ENCODE measurements around the gene ACVR1B.

Gene ACVR1B

GRCh38 chr12:51985154-51985835, 33.8 kb downstream of the ACVR1B start:
- Histone ChIP-seq H3K4me1 (ENCODE audit: control insufficient read depth, insufficient read depth, low read length, poor library complexity, severe bottlenecking) (no peaks in the 10 kb centered on the region), H3K36me3 (ENCODE audit: control insufficient read depth, insufficient read depth, low read length) (peaks cover 84% of the 10 kb centered on the region), H3K4me3 (ENCODE audit: extremely low read depth, insufficient read depth, low read length, poor library complexity, severe bottlenecking) (no peak overlapping the region), H3K27ac (ENCODE audit: low read depth, low read length, severe bottlenecking) (no peak overlapping the region), H3K9me3 (ENCODE audit: control insufficient read depth, low read length) (no peaks in the 10 kb centered on the region)
- WGBS, 2 experiments (ENCODE audit: insufficient coverage in 2 of 2) = 89 to 90% methylated on average over 8 of the region's 9 CpGs

- H3K9me3 ChIP-seq (ENCODE audit: control insufficient read depth, low read length) = no peaks in the 10 kb centered on the region
- H3K4me3 ChIP-seq (ENCODE audit: extremely low read depth, insufficient read depth, low read length, poor library complexity, severe bottlenecking) = no peak overlapping the region
- peaks cover 77% of the 10 kb centered on the region for H3K36me3 ChIP-seq (ENCODE audit: control insufficient read depth, insufficient read depth, low read length)
- H3K4me1 ChIP-seq (ENCODE audit: control insufficient read depth, insufficient read depth, low read length, poor library complexity, severe bottlenecking) = no peaks in the 10 kb centered on the region
- 94 to 98% methylated on average over 4 to 7 of the region's 8 CpGs for WGBS, 2 experiments (ENCODE audit: insufficient coverage in 2 of 2)
- H3K27ac ChIP-seq (ENCODE audit: low read depth, low read length, severe bottlenecking) = no peak overlapping the region
Observed at GRCh38 chr12:51986834-51987233, 35.3 kb downstream of the ACVR1B start.

- H3K4me1 ChIP-seq (ENCODE audit: control insufficient read depth, insufficient read depth, low read length, poor library complexity, severe bottlenecking) = peaks cover 25% of the 10 kb centered on the region
Observed at GRCh38 chr12:51992246-51992645, 40.7 kb downstream of the ACVR1B start.

GRCh38 chr12:51994539-51994820, 43.0 kb downstream of the ACVR1B start:
- Histone ChIP-seq H3K36me3 (ENCODE audit: control insufficient read depth, insufficient read depth, low read length) (peaks cover 52% of the 10 kb centered on the region), H3K9me3 (ENCODE audit: control insufficient read depth, low read length) (no peaks in the 10 kb centered on the region), H3K27ac (ENCODE audit: low read depth, low read length, severe bottlenecking) (peak overlapping the region; percentile 75), H3K4me3 (ENCODE audit: extremely low read depth, insufficient read depth, low read length, poor library complexity, severe bottlenecking) (no peak overlapping the region), H3K4me1 (ENCODE audit: control insufficient read depth, insufficient read depth, low read length, poor library complexity, severe bottlenecking) (peaks cover 25% of the 10 kb centered on the region)
- WGBS, 2 experiments (ENCODE audit: insufficient coverage in 2 of 2) = 98 to 100% methylated on average over 7 to 12 of the region's 17 CpGs

More at GRCh38 chr12:51992246-51992645, 40.7 kb downstream of the ACVR1B start:
- no peaks in the 10 kb centered on the region for H3K9me3 ChIP-seq (ENCODE audit: control insufficient read depth, low read length)
- H3K27ac ChIP-seq (ENCODE audit: low read depth, low read length, severe bottlenecking) = no peak overlapping the region
- peaks cover 54% of the 10 kb centered on the region for H3K36me3 ChIP-seq (ENCODE audit: control insufficient read depth, insufficient read depth, low read length)
- no peak overlapping the region for H3K4me3 ChIP-seq (ENCODE audit: extremely low read depth, insufficient read depth, low read length, poor library complexity, severe bottlenecking)
- 100% methylated on average over 1 to 5 of the region's 5 CpGs for WGBS, 2 experiments (ENCODE audit: insufficient coverage in 2 of 2)

- peaks cover 50% of the 10 kb centered on the region for H3K36me3 ChIP-seq (ENCODE audit: control insufficient read depth, insufficient read depth, low read length)
- H3K9me3 ChIP-seq (ENCODE audit: control insufficient read depth, low read length) = no peaks in the 10 kb centered on the region
- peak overlapping the region; percentile 75 for H3K27ac ChIP-seq (ENCODE audit: low read depth, low read length, severe bottlenecking)
- WGBS, 2 experiments (ENCODE audit: insufficient coverage in 2 of 2) = 61 to 74% methylated on average over 2 to 4 of the region's 4 CpGs
- no peak overlapping the region for H3K4me3 ChIP-seq (ENCODE audit: extremely low read depth, insufficient read depth, low read length, poor library complexity, severe bottlenecking)
- peaks cover 25% of the 10 kb centered on the region for H3K4me1 ChIP-seq (ENCODE audit: control insufficient read depth, insufficient read depth, low read length, poor library complexity, severe bottlenecking)
Observed at GRCh38 chr12:51994959-51995358, 43.5 kb downstream of the ACVR1B start.

GRCh38 chr12:51997136-51997535, 45.6 kb downstream of the ACVR1B start:
- Histone ChIP-seq H3K36me3 (ENCODE audit: control insufficient read depth, insufficient read depth, low read length) (peaks cover 50% of the 10 kb centered on the region), H3K4me1 (ENCODE audit: control insufficient read depth, insufficient read depth, low read length, poor library complexity, severe bottlenecking) (peaks cover 25% of the 10 kb centered on the region), H3K9me3 (ENCODE audit: control insufficient read depth, low read length) (no peaks in the 10 kb centered on the region), H3K27ac (ENCODE audit: low read depth, low read length, severe bottlenecking) (no peak overlapping the region), H3K4me3 (ENCODE audit: extremely low read depth, insufficient read depth, low read length, poor library complexity, severe bottlenecking) (no peak overlapping the region)
- WGBS, 2 experiments (ENCODE audit: insufficient coverage in 2 of 2) = 83 to 93% methylated on average over 2 to 4 of the region's 5 CpGs

- Histone ChIP-seq H3K4me1 (ENCODE audit: control insufficient read depth, insufficient read depth, low read length, poor library complexity, severe bottlenecking) (peaks cover 3% of the 10 kb centered on the region), H3K36me3 (ENCODE audit: control insufficient read depth, insufficient read depth, low read length) (peaks cover 17% of the 10 kb centered on the region), H3K9me3 (ENCODE audit: control insufficient read depth, low read length) (no peaks in the 10 kb centered on the region), H3K27ac (ENCODE audit: low read depth, low read length, severe bottlenecking) (no peak overlapping the region), H3K4me3 (ENCODE audit: extremely low read depth, insufficient read depth, low read length, poor library complexity, severe bottlenecking) (no peak overlapping the region)
- WGBS, 2 experiments (ENCODE audit: insufficient coverage in 2 of 2) = 92 to 96% methylated on average over 7 of the region's 8 CpGs
Observed at GRCh38 chr12:52003016-52003550, 51.6 kb downstream of the ACVR1B start.

- WGBS, 2 experiments (ENCODE audit: insufficient coverage in 2 of 2) = 95% methylated on average over 5 to 6 of the region's 6 CpGs
- H3K4me3 ChIP-seq (ENCODE audit: extremely low read depth, insufficient read depth, low read length, poor library complexity, severe bottlenecking) = no peak overlapping the region
- H3K27ac ChIP-seq (ENCODE audit: low read depth, low read length, severe bottlenecking) = no peak overlapping the region
- H3K36me3 ChIP-seq (ENCODE audit: control insufficient read depth, insufficient read depth, low read length) = peaks cover 13% of the 10 kb centered on the region
- no peaks in the 10 kb centered on the region for H3K9me3 ChIP-seq (ENCODE audit: control insufficient read depth, low read length)
- peaks cover 3% of the 10 kb centered on the region for H3K4me1 ChIP-seq (ENCODE audit: control insufficient read depth, insufficient read depth, low read length, poor library complexity, severe bottlenecking)
Observed at GRCh38 chr12:52003591-52003990, 52.1 kb downstream of the ACVR1B start.

GRCh38 chr12:52004042-52004648, 52.6 kb downstream of the ACVR1B start:
- Histone ChIP-seq H3K36me3 (ENCODE audit: control insufficient read depth, insufficient read depth, low read length) (peaks cover 14% of the 10 kb centered on the region), H3K9me3 (ENCODE audit: control insufficient read depth, low read length) (no peaks in the 10 kb centered on the region), H3K27ac (ENCODE audit: low read depth, low read length, severe bottlenecking) (peak overlapping the region; percentile 16), H3K4me3 (ENCODE audit: extremely low read depth, insufficient read depth, low read length, poor library complexity, severe bottlenecking) (no peak overlapping the region), H3K4me1 (ENCODE audit: control insufficient read depth, insufficient read depth, low read length, poor library complexity, severe bottlenecking) (peaks cover 8% of the 10 kb centered on the region)
- 65 to 79% methylated on average over 4 of the region's 5 CpGs for WGBS, 2 experiments (ENCODE audit: insufficient coverage in 2 of 2)

- WGBS, 2 experiments (ENCODE audit: insufficient coverage in 2 of 2) = 84 to 96% methylated on average over 7 to 8 of the region's 10 CpGs
- Histone ChIP-seq H3K9me3 (ENCODE audit: control insufficient read depth, low read length) (no peaks in the 10 kb centered on the region), H3K27ac (ENCODE audit: low read depth, low read length, severe bottlenecking) (no peak overlapping the region), H3K4me1 (ENCODE audit: control insufficient read depth, insufficient read depth, low read length, poor library complexity, severe bottlenecking) (peaks cover 20% of the 10 kb centered on the region), H3K4me3 (ENCODE audit: extremely low read depth, insufficient read depth, low read length, poor library complexity, severe bottlenecking) (no peak overlapping the region), H3K36me3 (ENCODE audit: control insufficient read depth, insufficient read depth, low read length) (peaks cover 10% of the 10 kb centered on the region)
Observed at GRCh38 chr12:52005218-52005902, 53.9 kb downstream of the ACVR1B start.

Measured in mesodermal cell (in vitro differentiated cells).